K562 (cell line): Measurements from ENCODE around the gene CNP.

Experiments
- HNRNPH1 ChIP-seq: fragments of 200-400 bp; formaldehyde crosslinking; optimal IDR thresholded peaks from 2 replicates; pipeline ENCODE3; 2017; ENCODE audit warnings: low read depth, mild to moderate bottlenecking, low read length, moderate library complexity
- ZKSCAN3 ChIP-seq: fragments of 250-450 bp; sonication (Bioruptor Pico); IDR thresholded peaks from 2 replicates; pipeline ENCODE4 v1.4.0; 2020

- no peak for TF ChIP-seq ZKSCAN3 (CRISPR knock-in tag)
- no peak for TF ChIP-seq HNRNPH1
These were observed 11.4 kb downstream of the CNP start for GRCh38 chr17:41977991-41978390.
